Hepatic stellate cell (primary cell): ENCODE data around the gene ARHGAP18.

Experiments used
- DNase-seq: peaks from one replicate; pipeline ENCODE4 v3.0.0; 2011; ENCODE audit warnings: low spot score

The ARHGAP18 gene, protein sequence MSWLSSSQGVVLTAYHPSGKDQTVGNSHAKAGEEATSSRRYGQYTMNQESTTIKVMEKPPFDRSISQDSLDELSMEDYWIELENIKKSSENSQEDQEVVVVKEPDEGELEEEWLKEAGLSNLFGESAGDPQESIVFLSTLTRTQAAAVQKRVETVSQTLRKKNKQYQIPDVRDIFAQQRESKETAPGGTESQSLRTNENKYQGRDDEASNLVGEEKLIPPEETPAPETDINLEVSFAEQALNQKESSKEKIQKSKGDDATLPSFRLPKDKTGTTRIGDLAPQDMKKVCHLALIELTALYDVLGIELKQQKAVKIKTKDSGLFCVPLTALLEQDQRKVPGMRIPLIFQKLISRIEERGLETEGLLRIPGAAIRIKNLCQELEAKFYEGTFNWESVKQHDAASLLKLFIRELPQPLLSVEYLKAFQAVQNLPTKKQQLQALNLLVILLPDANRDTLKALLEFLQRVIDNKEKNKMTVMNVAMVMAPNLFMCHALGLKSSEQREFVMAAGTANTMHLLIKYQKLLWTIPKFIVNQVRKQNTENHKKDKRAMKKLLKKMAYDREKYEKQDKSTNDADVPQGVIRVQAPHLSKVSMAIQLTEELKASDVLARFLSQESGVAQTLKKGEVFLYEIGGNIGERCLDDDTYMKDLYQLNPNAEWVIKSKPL

DNA sequence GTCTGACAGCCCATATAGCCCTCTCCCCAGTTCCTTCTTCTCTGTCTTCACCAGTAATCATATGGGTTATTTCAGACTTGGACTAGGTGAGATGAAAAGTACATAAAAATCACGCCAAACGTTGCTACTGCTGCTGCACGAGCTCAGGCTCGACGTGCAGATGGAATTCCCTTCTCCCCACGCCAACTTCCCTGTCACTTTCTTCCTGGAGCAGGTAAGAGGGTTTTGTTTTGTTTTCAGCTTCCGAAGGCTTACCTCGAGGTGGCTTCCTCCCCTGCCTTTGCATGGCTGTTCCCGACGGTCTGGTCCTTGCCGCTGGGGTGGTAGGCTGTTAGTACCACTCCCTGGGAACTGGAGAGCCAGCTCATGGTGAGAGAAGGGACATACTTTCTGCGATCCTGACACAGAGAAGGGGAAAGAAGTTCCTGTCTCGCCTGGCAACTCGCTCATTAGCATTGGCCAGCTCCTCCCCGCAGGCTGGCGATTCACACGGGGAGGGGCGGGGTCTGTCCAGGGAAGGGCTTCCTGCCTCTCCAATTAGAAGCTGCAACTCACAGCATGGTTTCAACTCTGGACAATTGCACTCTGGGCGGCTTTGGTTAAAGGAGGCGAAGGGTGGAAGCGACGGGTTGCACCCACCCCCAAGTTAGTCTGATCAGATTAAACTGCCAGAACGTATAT is at the start of gene ARHGAP18:
ARHGAP18 (minus strand) TSS at position 409 of the 681 bp plus-strand sequence; CDS start at position 368, 41 bp downstream.
- peak; percentile 72 for DNase-seq

DNA sequence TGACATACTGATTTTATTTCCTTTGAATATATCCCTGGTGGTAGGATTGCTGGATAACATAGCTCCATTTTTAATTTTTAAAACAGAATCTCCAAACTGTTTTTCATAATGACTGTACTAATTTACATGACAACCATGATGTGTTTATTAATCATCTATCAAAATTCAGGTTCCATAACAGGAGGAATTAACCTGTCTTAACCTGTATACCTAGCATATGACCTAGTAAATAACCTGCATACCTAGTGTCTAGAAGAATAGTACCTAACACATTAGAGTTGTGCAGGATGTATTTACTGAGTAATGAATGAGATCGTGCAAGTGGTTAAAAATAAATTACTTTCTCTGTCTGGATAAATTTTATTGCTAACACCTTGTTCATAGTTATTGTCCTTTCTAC is 45.8 kb upstream of the ARHGAP18 start:
- no peak for DNase-seq

DNA sequence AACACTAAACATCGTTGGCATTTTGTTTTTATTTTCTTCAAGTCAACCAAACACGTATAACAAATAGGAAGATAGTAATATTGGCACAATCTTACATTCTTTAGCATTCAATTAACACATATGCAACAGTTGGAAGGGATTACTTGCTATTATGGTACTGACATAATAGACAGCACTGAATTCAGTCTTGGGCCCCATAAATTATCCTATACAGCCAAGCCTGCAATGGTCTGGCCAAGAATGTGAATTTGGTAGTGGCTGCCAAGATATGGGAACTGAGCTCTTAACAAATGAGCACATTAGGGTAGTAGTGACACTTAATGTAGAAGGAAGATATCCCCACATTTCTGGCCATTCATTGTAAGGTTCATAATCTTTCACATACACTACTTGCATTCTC is 44.8 kb upstream of the ARHGAP18 start:
- DNase-seq: no peak

DNA sequence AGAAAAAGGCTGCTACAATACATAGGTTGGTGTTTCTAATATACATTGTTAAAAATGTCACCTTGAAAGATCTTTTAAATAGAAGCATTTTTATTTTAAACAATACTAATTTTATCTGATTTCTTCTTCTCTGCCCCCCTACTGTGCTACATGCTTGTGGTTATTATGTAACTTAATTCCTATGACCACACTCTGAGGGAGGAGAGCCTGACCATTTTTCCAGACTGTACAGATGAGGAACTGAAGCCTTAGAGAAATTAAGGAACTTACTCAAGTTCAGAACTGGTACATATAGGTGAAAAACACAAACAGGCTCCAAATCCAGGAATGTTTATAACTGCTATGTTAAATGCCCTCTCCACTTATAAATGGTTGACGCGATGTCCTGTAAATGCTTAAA is 43.4 kb upstream of the ARHGAP18 start:
- no peak for DNase-seq

DNA sequence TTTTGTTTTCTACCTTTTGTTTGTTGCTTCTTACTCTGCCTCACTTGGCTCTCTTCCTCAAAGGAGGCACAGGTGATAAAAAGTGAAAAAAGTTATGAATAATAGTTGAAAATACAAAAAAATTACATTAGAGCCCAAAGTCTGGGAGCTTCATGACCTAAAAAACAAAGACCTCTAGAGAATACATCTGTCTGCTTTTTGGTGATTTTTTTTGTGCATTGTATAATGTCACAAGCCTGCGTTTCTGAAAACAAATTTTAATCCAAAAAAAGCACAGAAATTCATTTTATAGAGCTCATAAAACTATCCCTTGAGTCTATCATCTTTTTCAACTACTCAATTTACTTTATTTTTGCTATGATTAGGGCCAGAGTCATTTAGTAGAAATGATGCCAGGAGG is 41.4 kb upstream of the ARHGAP18 start:
- DNase-seq: no peak

DNA sequence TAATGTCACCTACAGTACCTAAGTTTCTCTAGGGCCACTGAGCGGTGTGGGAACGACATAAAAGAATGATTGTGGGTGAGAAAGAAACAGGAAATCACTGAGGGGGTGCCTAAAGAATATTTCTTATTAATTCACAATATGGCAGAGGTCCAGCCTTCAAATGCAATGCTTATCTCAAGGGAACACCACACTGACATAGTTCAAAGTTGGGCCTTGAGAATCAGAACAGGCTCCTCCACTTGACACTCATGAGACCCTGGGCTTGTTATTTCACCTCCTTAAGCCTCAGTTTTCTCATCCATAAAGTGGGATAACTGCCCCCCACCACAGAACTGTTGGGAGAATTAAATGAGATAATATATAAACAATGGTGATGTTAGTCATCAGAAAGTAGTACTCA is 40.4 kb upstream of the ARHGAP18 start:
- no peak for DNase-seq

DNA sequence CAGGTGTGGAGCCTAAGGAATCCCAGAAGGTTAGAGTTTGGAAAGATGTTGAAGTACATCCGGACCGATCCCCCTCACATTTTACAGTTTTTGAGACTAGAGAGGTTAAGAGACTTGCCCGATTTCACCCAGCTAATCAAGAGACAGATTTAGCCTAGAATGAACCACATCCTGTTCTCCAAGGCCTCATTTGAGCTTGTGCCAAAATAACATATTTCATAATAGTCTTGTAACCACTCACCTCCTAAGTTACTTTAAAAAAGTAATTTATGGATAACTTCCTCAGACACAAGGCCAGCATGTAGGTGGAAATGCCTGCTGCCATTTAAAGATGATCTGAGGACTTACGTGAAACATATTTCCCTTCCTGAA is 39.8 kb upstream of the ARHGAP18 start:
- DNase-seq: no peak

DNA sequence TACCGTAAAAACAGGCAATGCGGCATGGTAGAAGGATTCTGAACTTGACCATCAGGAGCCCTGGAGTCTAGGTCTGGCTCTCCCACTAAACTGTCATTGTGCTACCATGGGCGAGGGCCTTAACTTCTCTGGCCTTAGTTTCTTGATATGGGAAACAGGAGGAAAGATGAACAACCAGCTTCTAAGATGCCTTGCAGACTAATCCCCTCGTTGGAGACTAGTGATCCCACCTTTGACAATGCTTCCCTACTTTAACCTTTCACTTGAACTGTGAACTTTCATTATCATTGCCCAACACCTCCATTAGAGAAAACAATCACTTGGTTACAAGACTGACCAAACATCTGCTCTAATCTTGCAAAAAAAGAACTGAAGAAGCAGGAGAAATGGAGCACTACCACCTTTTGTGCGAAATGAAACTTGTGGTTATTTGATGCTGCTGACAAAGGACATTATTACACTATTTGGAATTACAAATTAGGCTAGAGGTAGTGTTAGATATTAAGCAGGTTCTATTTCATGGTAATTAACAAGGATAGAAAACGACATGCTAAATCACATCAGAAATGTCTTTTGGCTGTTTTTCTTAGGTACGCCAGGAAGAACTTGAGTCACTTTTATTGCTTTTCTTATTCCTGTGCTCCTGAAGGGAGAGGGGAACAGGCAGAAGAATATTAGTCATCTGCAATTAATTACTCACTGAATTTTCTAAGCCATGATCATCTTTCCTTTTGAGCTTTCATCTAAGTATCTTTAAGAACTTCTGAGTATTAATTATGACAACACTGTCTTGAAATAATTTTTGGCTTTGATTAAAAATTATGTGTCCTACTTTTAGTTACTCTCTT is 39.1 kb upstream of the ARHGAP18 start:
- DNase-seq: no peak

DNA sequence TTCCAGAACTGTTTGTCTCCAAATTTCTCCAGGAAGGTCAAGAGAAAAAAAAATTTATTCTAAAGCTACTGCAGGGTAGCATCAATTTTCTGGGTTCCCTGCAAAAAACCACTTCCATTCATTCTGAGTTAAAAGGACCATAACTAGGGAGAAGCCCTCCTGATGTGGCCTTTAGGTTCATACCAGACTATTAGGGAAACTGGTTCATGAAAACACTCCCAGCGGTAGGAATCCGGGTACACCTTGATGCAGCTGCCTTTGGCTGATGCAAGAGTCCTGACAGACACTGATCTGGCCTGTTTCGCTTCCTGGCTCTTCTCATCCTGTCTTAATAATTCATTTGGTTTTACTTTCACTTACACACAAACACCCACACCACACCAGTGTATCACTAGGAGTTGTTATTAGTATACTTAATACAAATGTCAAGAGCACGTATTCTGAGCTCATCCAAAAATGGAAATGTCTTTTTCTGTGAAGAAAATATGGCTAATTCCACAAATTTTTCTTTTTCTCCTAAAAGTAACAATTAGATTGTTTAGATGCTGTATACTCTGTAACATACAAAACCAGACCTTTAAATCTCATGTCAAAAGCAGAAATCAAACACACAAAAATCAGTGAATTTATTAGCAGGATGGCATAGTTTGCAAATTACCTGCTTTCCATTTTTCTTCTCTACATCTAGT is 38.4 kb upstream of the ARHGAP18 start:
- peak; percentile 15 for DNase-seq

DNA sequence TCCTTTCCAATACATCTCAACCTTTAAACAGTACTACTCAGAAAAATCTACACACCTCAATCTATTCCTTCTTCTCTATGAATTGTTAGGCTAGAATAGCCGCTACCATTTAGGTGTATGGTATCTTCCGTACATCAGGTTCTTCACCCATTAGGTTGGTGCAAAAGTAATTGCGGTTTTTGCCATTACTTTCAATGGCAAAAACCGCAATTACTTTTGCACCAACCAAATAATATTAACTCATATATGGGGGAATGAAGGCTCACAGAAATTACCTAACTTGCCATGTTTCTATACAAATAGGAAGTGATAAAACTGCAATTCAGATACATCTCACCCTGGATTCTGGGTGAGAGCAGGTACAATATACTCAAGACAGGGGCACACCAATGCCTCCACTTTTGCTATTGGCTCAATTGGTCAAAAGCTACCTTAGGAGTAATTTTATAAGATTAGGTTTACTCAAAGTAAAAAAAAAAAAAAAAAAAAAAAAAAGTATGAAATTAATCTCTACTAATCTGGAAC is 37.7 kb upstream of the ARHGAP18 start:
- no peak for DNase-seq

DNA sequence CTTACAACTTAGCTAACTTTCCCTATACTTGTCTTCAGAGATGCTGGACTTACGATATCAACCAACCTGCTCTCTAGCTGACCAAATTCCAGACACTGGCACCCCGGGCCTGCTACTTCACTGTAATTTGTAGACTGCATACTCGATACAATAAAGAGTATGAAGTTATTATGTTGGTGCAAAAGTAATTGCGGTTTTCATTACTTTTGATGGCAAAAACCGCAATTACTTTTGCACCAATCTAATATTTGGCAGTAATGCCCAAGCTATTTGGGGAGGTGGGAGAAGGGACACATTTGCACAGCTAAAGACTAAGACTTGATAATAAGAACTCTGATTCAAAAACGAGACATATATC is 34.9 kb upstream of the ARHGAP18 start:
- DNase-seq: no peak

DNA sequence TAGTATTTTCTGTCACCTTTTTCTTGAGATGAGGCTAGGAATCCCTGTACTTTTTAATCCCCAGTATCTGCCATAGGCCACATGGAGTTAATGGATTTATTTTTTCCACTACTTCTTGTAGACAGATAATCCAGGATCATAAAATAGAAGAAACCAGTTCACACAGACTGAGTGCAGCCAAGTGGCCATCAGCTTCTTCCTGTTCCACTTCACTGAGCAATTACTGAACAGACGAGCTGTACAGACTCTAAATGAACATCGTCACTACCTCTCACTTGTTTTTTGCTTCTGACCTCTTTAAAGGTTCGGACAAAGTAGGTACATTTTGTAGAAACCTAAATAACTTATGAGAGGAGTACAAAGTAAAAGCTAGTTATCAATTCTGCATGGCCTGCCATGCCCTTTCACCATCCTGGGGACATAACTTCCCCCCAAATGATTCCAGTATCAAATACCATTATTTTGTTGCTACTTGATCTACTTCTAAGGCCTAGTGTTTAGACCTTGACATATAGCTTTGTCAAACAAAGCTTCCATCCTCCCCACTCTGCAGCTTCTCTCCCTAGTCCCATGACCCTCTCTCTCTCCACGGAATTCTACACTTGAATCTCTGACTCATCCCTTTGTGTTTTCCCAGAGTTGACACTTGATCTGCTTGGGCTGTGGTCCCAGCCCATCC is 34.4 kb upstream of the ARHGAP18 start:
- no peak for DNase-seq

DNA sequence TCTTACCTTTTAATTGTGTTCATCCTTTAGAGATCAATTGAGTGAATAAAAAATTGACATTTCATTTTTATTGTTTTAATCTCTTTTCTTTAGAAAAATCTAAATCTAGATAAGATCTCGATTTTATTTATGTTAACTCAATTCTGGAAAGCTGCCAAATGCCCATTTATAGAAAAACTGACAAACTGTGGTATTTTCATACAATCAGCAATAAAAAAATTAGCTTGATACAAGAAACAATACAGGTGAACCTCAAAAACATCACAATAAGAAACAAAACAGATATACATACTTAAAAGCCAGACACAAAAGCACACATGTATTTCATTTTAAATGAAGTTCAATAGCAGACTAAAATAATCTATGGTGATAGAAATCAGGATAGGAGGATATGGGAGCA is 30.0 kb upstream of the ARHGAP18 start:
- DNase-seq: no peak

DNA sequence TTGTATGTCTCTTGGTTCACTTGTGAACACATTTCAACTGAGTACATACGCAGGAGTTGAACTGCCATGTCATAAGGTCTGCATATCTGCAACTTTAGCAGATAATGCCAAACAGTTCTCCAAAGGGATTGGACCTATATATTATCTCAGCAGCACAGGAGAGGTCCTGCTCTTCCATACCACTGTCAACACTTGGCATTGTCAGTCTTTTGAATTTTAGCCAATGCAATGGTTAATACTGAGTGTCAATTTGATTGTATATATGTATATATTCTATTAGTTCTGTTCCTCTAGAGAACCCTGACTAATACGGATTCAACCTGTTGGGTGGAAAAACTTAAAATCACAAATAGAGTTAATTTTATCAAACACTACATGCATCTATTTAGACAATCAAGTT is 26.1 kb upstream of the ARHGAP18 start:
- DNase-seq: no peak

DNA sequence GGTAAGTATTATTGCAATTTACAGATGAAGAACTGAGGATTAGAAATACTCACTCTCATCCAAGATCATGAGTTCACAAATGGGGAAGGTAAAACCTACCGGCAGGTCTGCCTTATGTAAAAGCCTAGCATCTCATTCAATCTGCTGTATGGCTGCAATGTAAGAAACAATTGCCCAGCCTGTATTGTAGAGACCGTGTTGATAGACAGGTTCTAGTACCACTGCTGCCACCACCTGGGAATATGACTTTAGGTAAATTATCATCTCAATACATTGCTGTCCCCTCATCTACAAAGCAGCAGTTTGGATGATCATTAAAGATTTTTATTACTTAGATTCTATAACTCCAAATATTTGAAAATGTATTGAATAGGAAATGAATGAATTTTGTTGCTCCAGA is 23.3 kb upstream of the ARHGAP18 start:
- no peak for DNase-seq

DNA sequence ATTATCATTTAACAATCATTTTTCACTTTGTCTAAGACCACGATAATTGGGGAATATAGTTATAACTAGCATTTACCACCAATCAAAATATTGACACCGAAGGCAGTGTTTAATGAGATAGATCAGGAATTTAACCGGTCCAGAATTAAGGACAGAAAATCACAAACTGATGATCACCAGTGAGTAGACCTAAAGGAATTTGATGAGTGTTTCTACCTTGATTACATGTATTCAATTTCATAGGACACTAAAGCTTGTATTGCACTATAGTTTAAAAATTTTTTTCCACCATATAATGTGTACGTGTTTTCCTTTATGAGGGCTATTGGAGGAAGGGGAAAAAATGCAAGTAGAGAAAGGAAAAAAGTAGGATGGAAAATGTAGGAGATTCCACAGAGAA is 22.6 kb upstream of the ARHGAP18 start:
- no peak for DNase-seq

DNA sequence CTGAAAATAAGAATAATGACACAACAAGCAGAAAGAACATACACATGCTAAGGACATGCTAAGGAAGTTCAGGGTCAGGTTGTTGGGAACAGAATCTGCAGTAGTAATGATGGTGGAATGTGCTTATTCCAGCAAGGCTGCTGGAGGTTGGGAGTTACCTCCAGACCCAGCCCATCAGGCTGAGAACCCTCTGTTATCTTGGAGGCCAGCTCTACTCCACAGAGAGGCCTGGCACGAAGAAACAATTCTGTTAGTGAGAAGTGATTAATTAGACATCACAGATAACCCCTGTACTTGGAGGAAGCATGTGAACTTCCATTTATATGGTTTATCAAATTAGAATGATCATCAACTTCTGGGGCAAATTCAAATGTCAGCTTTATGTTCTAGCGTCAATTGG is 22.1 kb upstream of the ARHGAP18 start:
- DNase-seq: no peak

DNA sequence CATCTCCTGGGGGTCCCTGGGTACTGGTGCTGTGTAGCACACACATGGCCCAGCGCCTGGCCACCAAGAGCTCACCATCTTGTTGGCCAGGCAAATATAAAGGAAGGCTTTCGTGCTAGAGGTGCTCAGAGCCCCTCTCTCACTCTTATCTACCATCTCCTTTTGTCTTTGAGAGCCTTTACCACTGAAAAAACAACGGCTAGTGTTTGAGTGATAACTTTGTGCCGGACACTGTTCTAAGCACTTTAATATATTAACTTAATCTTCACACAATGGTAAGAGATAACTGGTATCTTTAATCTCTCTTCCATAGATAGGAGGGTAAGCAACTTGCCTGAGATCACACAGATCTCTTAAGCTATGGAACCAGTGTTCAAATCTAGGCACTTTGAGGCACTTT is 21.5 kb upstream of the ARHGAP18 start:
- no peak for DNase-seq

DNA sequence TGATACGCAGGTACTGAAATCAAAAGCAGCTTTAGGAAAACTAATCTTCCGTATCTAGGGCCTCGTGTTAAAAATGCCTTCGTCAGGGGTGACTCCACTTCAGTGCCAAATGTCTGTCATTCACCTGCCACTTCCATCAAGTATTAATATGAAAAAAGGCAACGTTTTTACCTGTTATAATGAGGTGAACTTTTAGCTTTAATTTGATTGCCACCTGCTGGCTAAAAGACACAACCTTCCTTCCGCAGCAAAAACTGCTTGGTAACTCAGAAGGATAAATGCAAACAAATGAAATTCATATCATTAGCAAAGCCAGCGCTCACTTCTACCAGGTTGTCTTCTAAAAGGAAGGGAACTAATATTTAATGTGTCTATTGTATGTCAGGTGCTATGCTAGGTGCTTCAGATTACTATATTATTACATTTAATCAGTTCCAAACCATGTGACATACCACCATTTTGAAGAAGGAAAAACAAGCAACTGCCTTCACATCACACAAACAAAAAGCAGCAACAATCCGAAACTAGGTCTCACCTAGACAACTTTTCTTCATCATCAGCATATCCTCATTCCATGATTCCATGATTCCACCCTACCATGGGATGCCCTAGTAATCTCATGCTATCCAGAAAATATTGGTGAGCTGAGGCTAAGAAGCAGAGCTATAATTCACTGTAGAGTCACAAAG is 20.6 kb upstream of the ARHGAP18 start:
- DNase-seq: no peak

DNA sequence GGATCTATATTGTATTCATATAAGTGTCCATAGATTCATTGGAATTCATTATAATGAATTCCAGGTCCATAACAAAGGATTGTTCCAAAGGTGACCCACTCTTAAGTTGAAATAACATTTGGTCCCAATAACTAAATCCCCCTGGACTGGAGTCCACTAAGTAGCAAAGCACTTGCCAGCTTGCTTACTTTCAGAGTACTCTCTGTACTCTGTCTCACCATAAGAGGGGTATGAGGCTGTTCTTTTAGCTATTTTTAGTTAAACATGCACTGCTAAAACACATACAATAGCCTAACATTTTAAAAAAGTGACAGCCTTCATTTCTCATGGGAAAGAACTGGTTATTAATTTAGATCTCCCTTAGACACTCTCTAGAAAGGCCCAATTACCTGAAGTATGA is 16.7 kb upstream of the ARHGAP18 start:
- no peak for DNase-seq
